GM12891 (cell line): ENCODE results near the gene KRT6C.

Source experiments
- POLR2A ChIP-seq: IDR thresholded peaks from 2 replicates; pipeline ENCODE4 v1.6.1; 2011; ENCODE audit warnings: low read depth, low read length, control low read depth
- POLR2AphosphoS5 ChIP-seq: IDR thresholded peaks from 2 replicates; pipeline ENCODE4 v1.6.1; 2011; ENCODE audit warnings: low read depth, low read length, control low read depth
- POU2F2 ChIP-seq: IDR thresholded peaks from 2 replicates; pipeline ENCODE4 v1.6.1; 2011; ENCODE audit warnings: low read depth, mild to moderate bottlenecking, control low read depth, low read length, moderate library complexity
- SPI1 ChIP-seq: IDR thresholded peaks from 2 replicates; pipeline ENCODE4 v1.6.1; 2011; ENCODE audit warnings: low read depth, low read length, control low read depth
- TAF1 ChIP-seq: IDR thresholded peaks from 2 replicates; pipeline ENCODE4 v1.6.1; 2011; ENCODE audit warnings: low read depth, low read length, control low read depth

DNA sequence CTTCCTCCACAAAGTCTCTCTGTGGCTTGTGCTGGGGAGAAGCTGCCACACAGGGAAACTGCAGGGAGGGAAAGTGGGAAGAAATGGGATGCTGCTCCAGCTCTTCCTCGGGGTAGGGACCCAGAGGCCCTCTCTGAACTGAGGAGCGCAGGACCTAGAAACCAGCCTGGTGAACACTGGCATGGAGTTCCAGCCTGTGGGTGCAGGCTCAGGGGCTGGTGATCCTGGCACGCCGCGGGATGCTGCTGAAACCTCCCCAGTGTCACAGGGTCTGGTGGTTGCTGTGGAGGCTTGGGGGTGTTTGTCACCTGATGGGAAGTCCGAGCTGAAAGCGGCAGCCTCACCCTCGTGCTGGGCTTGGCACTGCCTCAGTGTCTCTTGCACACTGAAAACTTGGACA is 34.2 kb downstream of the KRT6C start:
- TF ChIP-seq TAF1 (no peak), POLR2AphosphoS5 (no peak), POLR2A (no peak), POU2F2 (no peak), SPI1 (no peak)
